AG04450 (cell line): ENCODE data around the gene ARID3A. TPM values are rescaled to one million over a fixed set of nuclear protein-coding genes. Genes with fewer than 3 reads are reported as not detected.

Experiments
- CTCF ChIA-PET: fragments of 300-600, 350-600 bp; formaldehyde crosslinking; extraction: SDS; loops from one replicate; lab custom pipeline; 2022; ENCODE audit warnings: antibody characterized with exemption, inconsistent platforms; lab: Charles Lee
- POLR2A ChIA-PET: fragments of 350-600 bp; formaldehyde crosslinking; extraction: SDS; loops from one replicate; lab custom pipeline; 2021; ENCODE audit warnings: antibody characterized with exemption, inconsistent platforms; lab: Yijun Ruan, JAX
- DNase-seq: peaks from one replicate; pipeline ENCODE4 v3.0.0-alpha.2; 2011; ENCODE audit warnings: low read depth, low spot score
- H3K27ac ChIP-seq: one replicate; pipeline ENCODE4 v1.5.1; 2012; ENCODE audit warnings: low read depth, low read length, control low read depth
- H3K27me3 ChIP-seq: one replicate; pipeline ENCODE4 v1.6.0; 2012; ENCODE audit warnings: low read length; ENCODE audit not compliant: control insufficient read depth, insufficient read depth
- H3K4me3 ChIP-seq: 2 replicates; pipeline ENCODE4 v1.5.1; 2011; ENCODE audit warnings: mild to moderate bottlenecking, low read depth, low read length, control low read depth
- H3K9me3 ChIP-seq: 2 replicates; pipeline ENCODE4 v1.5.1; 2012; ENCODE audit warnings: low read length; ENCODE audit not compliant: control insufficient read depth, insufficient read depth
- CTCF ChIP-seq: IDR thresholded peaks from 2 replicates; pipeline ENCODE4 v1.5.1; 2011; ENCODE audit warnings: low read depth, low read length, control low read depth, inconsistent platforms
- polyA plus RNA-seq: library from polyadenylated mRNA; depleted of rRNA; stranded (reverse); fragments of >200 nt; gene quantifications from 2 replicates; pipeline ENCODE4 v1.2.3, GENCODE V29; 2011

The ARID3A gene
- polyA plus RNA-seq, 1 experiment = 7.6 TPM

GRCh38 chr19:986083-986482 lies 60.2 kb downstream of the ARID3A start:
- Histone ChIP-seq H3K27me3 (no peaks in the 10 kb centered on the region), H3K4me3 (no peak overlapping the region), H3K9me3 (peaks cover 10% of the 10 kb centered on the region; the same call in 1 of the 2 replicates), H3K27ac (no peak overlapping the region)
- no peak for TF ChIP-seq CTCF
- DNase-seq = no peak
- CTCF ChIA-PET = no interaction called here
- POLR2A ChIA-PET = no interaction called here

- TF ChIP-seq CTCF = no peak
- ChIA-PET CTCF (interaction anchor here (1.2 kb wide), 1 partner anchor 132 kb away, joined by 3 read pairs; no protein-coding TSS in a partner anchor), POLR2A (no interaction called here)
- Histone ChIP-seq H3K27ac (no peak overlapping the region), H3K4me3 (no peak overlapping the region), H3K27me3 (no peaks in the 10 kb centered on the region), H3K9me3 (peaks cover 12% of the 10 kb centered on the region; the same call in 1 of the 2 replicates)
- no peak for DNase-seq
Observed at GRCh38 chr19:988081-988480, 62.2 kb downstream of the ARID3A start.

GRCh38 chr19:988510-988909 lies 62.7 kb downstream of the ARID3A start:
- no peak overlapping the region for H3K27ac ChIP-seq
- no peak overlapping the region for H3K4me3 ChIP-seq
- TF ChIP-seq CTCF = no peak
- no peaks in the 10 kb centered on the region for H3K27me3 ChIP-seq
- peaks cover 12% of the 10 kb centered on the region; the same call in 1 of the 2 replicates for H3K9me3 ChIP-seq
- DNase-seq = no peak
- CTCF ChIA-PET = interaction anchor here (1.2 kb wide), 1 partner anchor 132 kb away, joined by 3 read pairs; no protein-coding TSS in a partner anchor
- POLR2A ChIA-PET = no interaction called here

GRCh38 chr19:989381-990081 lies 63.7 kb downstream of the ARID3A start:
- CTCF ChIA-PET = interaction anchor here (1.2 kb wide), 1 partner anchor 133 kb away, joined by 3 read pairs; no protein-coding TSS in a partner anchor
- no peaks in the 10 kb centered on the region for H3K27me3 ChIP-seq
- H3K4me3 ChIP-seq = no peak overlapping the region
- peak; percentile 29 for TF ChIP-seq CTCF
- DNase-seq = no peak
- H3K27ac ChIP-seq = no peak overlapping the region
- POLR2A ChIA-PET = interaction anchor here (0.7 kb wide), 1 partner anchor 617 kb away, joined by 7 read pairs; no protein-coding TSS in a partner anchor
- H3K9me3 ChIP-seq = peaks cover 8% of the 10 kb centered on the region; the same call in 1 of the 2 replicates

GRCh38 chr19:990119-990571 lies 64.3 kb downstream of the ARID3A start:
- ChIA-PET CTCF (no interaction called here), POLR2A (no interaction called here)
- Histone ChIP-seq H3K9me3 (peaks cover 7% of the 10 kb centered on the region; the same call in 1 of the 2 replicates), H3K27ac (no peak overlapping the region), H3K27me3 (no peaks in the 10 kb centered on the region), H3K4me3 (no peak overlapping the region)
- TF ChIP-seq CTCF = no peak
- DNase-seq = no peak
